SK-N-SH (cell line): ENCODE measurements around the gene SYTL4.

Source experiments
- CTCF ChIP-seq: fragments of 200-600 bp; sonication (generic); IDR thresholded peaks from 2 replicates; pipeline ENCODE4 v1.6.1; 2017; ENCODE audit warnings: antibody characterized with exemption, mild to moderate bottlenecking, moderate library complexity
- EP300 ChIP-seq, 2 experiments: IDR thresholded peaks; 2 replicates each; pipeline versions ENCODE4 v1.4.0 to v1.6.1; 2012; ENCODE audit warnings: borderline replicate concordance in 1 of 2, low read depth in 1 of 2, low read length in 1 of 2
- EZH2phosphoT487 ChIP-seq: fragments of 200-600 bp; sonication (generic); IDR thresholded peaks from 2 replicates; pipeline ENCODE4 v1.6.1; 2017; ENCODE audit warnings: low read depth, mixed run types, mild to moderate bottlenecking, antibody characterized with exemption, moderate library complexity, borderline replicate concordance
- JUND ChIP-seq: IDR thresholded peaks from 2 replicates; pipeline ENCODE4 v1.4.0; 2012
- POLR2AphosphoS5 ChIP-seq: IDR thresholded peaks from 2 replicates; pipeline ENCODE4 v1.6.1; 2012; ENCODE audit warnings: low read depth, low read length
- SMC3 ChIP-seq: IDR thresholded peaks from 2 replicates; pipeline ENCODE4 v1.6.1; 2012; ENCODE audit warnings: low read depth, low read length, improper control_type of control experiment
- USF2 ChIP-seq: fragments of 150-350 bp; IDR thresholded peaks from 2 replicates; pipeline ENCODE4 v1.6.1; 2017; ENCODE audit warnings: antibody characterized with exemption, low read length, low read depth, borderline replicate concordance
- TF ChIP-seq, protein P1 (sequence below): IDR thresholded peaks from 2 replicates; pipeline ENCODE4 v1.4.0; 2012; ENCODE audit warnings: low read depth, borderline replicate concordance

GRCh38 chrX:100687546-100687945 lies 44.4 kb downstream of the SYTL4 start:
- TF ChIP-seq POLR2AphosphoS5 (no peak), CTCF (no peak), JUND (no peak), EZH2phosphoT487 (no peak), SMC3 (no peak), EP300 (IDR thresholded peaks at IDR 0.05; ENCODE audit: borderline replicate concordance in 1 of 2, low read depth in 1 of 2, low read length in 1 of 2) (no peak), USF2 (no peak)
- TF ChIP-seq, protein P1, sequence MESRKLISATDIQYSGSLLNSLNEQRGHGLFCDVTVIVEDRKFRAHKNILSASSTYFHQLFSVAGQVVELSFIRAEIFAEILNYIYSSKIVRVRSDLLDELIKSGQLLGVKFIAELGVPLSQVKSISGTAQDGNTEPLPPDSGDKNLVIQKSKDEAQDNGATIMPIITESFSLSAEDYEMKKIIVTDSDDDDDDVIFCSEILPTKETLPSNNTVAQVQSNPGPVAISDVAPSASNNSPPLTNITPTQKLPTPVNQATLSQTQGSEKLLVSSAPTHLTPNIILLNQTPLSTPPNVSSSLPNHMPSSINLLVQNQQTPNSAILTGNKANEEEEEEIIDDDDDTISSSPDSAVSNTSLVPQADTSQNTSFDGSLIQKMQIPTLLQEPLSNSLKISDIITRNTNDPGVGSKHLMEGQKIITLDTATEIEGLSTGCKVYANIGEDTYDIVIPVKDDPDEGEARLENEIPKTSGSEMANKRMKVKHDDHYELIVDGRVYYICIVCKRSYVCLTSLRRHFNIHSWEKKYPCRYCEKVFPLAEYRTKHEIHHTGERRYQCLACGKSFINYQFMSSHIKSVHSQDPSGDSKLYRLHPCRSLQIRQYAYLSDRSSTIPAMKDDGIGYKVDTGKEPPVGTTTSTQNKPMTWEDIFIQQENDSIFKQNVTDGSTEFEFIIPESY = no peak
